ENCODE measurements around the gene FKBP14. TPM values are rescaled to one million over a fixed set of nuclear protein-coding genes. Genes with fewer than 3 reads are reported as not detected.
A peak's percentile ranks its signal among the peaks of the same experiment; 100 is the strongest.

Gene FKBP14
- total RNA-seq, 1 donor from 2014 or later, result 10.9 TPM

DNA sequence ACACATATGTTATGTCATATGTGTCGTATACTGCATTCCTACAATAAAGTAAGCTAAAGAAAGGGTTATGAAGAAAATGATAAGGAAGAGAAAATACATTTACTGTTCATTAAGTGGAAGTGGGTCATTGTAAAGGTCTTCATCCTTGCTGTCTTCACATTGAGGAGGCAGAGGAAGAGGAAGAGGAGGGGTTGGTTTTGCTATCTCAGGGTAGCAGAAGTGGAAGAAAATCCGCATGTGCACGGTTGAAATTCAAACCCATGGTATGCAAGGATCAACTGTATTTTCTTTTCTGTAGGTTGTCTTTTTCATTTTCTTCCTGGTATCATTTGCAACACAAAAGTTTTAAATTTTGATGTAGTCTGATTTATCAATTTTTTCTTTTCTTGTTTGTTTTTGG lies 8.0 kb upstream of the FKBP14 start:
- DNase-seq (ENCODE audit: low spot score), result no peak

DNA sequence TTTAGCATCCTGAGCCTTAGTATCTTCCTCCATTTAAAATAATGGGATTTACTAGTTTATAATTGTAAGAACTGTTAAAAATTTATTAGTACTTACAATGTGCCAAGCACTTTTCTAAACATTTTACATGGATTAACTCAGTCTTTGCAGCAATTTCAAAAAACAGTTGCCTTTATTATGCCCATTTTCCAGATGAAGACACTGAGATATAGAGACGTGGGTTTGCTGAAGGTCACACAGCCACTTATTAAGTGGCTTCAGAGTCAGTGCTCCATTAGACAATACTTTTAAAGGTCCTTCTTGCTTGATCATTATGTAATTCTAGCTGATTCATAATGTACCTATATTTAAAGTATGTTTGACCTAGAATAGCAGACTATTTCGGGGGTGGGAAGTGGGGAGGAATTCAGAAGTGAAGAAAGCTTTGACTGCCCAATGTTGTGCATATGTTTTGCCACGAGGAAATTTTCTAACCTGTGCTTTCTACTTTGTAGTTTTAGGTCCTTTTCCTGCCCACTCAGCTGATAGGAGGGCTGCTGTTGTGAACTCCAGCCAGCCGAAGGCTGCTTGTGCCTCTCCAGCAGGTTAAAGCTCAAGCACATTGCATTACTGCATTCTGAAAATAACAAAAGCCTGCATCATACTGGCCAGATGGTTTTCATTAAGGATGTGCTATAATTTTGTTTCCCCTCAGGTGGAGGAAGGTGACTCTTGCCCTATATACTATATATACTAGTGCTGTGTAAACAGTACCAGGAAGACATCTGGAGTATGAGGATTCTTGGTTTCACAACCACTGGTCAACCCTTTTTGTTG lies 6.0 kb upstream of the FKBP14 start:
- DNase-seq (ENCODE audit: low spot score), result no peak

DNA sequence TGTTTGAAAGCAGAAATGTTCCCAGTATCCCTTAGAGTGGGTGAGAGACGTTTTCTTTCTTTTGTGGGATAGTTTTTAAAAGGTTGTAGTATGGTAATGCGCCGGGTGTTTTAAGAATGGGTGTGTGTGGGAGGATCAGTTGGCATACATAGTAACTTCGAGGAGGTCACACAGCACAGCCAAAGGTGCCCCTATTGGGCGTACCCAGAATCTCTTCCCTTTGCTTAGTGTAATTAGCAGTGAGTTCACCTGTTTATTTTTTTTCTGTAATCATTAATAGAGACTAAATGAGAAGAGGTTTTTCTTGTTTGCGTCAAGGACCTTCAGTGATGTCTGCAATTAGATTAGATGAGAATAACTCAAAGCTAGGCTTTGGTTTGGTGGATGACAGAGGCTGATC lies 3.2 kb upstream of the FKBP14 start:
- DNase-seq (ENCODE audit: low spot score), result no peak

DNA sequence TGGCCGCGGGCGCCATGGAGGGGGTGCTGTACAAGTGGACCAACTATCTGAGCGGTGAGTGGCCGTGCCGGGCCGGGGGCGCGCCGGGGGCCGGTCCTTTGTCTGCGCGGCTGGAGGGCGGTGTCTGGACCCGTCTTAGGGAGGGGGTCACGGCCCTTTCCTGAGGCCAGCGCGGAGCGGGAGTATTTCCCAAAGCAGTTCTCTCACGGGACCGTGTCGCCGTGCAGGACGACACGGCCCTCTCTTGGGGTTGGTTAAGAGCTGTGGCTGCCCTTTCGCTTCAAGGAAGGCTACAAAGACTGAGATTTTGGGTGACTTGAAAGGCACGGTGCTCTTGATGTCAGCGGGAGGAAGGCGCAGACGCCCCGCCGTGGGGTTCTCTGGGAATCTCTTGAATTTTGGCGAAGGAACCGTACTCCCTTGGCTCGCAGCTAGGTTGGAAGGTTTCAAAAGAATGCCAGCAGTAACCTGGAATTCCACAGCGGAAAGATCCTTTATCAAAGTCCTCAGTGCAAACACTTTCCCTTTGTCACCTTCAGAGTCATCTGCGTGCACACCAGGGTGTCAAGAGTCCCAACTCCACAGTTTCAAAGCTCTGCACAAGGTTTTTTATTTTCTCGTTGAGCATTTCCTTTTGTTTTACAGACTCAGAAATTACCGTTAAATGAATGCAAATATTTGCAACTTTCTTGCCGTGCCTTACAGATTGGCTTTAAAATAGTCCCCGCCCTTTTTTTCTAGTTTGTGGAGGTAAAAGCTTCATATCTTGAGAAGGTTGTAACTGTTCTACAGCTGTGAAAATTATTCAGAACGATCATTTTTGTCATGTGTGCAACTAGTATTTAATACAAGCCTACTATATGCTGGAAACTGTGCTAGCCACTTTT lies 2.5 kb upstream of the FKBP14 start:
- peak; percentile 18 for DNase-seq (ENCODE audit: low spot score)

DNA sequence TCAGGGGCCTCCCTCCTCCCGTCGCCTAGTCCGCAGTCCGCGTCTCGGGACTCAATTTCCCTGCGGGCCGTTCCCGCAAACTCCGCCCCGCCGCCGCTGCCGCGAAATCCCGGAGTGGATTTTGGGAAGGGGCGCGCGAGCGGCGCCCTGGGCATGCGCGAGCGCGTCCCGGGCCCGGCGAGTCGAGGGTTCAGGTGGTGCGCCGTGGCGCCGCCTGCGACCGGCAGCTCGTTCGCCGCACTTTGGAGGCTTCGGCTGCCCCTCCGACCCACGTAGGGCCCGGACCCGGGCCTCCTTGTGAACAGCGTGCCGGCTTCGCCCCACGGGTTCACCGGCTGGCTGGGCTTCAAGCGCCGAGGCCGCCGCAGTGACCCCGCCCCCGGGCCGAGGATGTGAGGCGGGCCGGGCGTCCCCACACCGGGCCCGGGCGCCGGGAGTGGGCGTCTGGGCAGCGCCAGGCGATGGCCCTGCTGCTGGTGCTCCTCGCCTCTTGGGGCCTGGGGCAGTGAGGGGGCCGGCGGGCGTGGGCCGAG lies 1.8 kb upstream of the FKBP14 start, which contains the start of gene PLEKHA8:
TSS of gene PLEKHA8 (plus strand) at position 197 of the 533 bp plus-strand sequence. CDS start 351 bp downstream, outside the sequence.
- DNase-seq (ENCODE audit: low spot score), result peak; percentile 91

DNA sequence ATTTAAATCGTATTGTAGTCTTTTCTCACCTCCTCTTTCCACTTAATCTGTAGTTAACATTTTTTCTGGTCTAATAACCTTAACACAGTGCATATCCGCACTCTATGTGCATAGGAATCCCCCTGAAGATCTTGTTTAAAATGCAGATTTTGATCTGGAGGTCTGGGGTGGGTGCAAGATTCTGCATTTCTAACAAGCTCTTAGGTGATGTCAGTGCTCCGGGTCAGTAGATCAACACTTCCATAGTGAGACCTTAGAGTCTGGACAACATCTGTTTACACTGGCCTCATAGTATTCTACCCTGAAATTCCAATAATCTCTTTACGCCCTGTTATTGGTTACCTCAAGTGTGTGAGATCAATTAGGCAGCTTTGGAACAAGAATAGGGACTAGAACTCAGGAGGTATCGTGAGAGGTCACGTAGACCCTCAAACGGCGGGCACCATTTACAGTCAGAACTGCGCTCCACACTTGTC lies 1.3 kb upstream of the FKBP14 start:
- no peak for DNase-seq (ENCODE audit: low spot score)

DNA sequence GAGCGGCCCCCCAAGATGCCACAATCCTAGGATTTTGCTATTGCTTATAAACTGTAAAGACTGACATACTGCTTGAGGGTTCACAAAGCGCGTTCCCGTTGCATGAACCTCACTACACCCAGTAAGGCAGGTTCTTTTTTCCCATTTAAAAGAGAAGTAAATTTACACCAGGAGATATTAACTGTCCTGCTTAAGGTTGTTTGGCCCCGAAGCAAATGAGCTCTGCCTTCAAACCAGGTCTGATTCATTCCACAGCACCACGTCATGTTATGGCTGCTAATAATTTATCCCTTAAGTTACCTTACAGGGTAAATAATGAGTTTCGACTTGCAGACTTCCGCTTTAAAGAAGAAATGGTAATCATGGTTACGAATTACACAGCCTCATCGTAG lies 559 bp upstream of the FKBP14 start:
- DNase-seq (ENCODE audit: low spot score), result peak; percentile 32

DNA sequence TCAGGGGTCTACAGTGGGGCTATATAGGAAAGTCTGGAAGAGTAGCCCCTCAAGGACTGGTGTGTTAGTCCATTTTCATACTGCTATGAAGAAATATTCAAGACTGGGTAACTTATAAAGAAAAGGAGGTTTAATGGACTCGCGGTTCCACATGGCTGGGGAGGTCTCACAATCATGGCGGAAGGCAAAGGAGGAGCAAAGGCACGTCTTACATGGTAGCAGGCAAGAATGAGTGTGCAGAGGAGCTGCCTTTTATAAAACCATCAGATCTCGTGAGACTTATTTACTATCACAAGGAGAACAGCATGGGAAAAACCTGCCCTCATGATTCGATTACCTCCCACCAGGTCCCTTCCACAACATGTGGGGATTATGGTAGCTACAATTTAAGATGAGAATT lies 3.0 kb downstream of the FKBP14 start:
- no peak for DNase-seq (ENCODE audit: low spot score)

DNA sequence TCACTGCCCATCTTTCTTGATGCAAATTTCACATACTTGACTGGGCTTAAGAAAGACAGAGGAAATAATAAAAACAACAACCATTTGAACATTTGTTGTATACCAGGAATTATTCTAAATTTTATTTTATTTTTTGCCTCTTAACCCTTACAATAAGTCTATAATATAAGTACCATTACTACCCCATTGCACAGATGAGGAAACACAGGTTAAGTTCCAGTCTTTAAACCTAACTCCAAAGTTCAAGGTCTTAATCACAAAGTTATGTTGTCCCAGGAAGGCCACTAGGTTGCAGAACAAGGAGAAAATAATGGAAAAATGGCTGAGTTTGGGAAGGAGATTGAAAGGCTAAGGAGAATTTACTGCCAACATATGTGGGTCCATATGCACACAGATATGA lies 3.5 kb downstream of the FKBP14 start:
- no peak for DNase-seq (ENCODE audit: low spot score)

DNA sequence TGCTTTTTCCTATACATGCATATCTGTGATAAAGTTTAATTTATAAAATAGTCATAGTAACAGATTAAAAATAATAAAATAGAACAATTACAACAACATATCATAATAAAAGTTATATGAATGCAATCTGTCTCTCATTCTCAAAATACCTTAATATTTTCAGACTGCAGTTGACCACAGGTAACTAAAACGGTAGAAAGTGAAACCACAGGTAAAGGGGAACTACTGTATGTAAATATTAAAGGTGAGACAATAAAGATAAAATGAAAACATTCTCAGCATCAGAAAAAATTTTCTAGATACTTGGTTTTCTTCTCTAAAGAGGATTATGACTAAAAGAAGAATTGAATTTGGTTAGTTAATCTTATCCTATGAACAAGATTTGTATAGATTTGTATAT lies 6.0 kb downstream of the FKBP14 start:
- DNase-seq (ENCODE audit: low spot score), result no peak

DNA sequence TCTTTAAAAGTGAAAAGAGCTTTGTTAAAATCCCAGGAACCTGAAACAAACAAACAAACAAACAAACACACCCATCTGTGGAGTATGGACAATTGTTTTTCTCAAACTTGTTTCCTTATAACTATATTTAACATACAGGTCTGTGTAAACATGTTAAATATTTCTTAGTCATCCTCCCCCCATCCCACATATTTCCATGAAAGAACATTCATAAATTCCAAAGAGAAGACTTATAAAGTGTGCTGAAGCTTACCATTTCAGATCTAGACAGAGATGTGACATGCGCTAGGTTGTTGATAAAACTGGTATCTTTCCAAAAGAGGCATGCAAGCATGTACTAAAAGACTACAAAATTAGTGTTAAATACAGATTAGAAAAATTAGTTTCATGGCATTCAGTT lies 6.5 kb downstream of the FKBP14 start:
- no peak for DNase-seq (ENCODE audit: low spot score)

DNA sequence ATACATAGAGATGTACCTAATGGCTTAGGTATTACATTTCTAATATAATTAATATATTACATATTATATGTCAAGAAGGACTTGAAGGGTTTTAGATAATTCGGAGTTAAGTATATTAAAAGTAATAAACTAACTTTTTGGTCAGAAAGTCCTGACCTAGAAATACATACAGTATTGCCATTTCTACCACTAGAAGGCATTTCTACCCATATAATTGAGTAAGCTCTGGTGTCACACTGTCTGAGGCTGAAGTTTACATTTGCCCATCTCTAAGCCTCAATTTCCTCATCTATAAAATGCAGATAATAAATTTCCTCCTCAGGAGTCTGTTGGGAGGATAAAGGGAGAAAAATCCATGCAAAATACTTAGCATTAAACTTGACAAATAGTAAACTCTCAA lies 7.1 kb downstream of the FKBP14 start:
- no peak for DNase-seq (ENCODE audit: low spot score)

DNA sequence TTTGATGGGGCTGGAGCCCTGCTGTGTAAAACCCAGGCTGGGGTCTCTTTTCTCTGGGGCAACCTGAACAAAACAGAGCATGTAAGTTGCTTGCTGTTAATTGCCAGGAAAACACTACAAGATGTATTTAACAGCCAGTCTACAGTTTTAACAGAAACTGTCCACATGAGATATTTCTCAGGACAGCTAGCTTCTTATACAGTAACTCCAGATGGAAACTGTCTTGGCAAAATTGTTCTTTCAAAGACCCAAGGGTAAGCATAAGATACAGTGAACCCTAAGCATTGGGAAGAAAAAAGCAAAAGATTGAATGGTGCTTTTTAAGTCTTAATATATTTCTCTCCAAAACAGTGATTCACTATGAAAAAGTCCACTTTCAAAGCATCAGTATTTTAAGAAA lies 8.1 kb downstream of the FKBP14 start:
- no peak for DNase-seq (ENCODE audit: low spot score)

DNA sequence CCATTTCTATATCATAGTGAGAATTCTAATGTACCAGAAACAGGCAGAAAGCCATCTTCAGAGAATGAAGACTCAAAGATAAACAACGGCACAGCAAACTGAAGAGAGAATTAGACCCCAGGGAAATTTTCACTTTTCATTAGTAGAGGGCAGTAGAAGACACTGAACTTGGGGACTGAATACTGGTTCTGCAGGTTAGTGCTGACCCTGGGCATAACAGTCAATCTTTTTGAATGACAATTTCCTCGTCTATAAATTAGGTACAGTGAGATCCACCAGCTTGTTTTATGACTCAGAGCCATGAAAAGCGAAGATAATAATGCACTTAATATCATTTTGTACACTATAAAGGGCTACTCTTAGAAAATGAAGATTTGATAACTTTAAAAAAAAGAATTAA lies 13.7 kb downstream of the FKBP14 start:
- no peak for DNase-seq (ENCODE audit: low spot score)

DNA sequence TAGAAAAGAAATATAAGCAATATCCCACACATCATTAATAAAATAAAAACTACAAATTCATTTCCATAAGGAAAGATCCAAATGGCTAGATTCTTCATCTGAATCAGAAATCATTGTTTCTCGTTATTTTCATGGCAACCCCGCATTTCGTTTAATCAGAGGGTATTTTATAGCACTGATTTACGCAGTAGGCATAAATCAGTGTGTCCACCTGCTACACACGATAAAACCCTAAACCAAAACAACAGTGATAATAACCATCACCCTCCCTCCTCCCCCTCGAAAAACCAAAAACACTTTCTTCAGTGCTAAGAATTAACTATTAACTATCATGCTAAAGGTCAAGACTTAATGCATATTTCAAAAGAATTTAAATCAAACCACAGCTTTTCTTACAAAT lies 16.5 kb downstream of the FKBP14 start:
- no peak for DNase-seq (ENCODE audit: low spot score)

DNA sequence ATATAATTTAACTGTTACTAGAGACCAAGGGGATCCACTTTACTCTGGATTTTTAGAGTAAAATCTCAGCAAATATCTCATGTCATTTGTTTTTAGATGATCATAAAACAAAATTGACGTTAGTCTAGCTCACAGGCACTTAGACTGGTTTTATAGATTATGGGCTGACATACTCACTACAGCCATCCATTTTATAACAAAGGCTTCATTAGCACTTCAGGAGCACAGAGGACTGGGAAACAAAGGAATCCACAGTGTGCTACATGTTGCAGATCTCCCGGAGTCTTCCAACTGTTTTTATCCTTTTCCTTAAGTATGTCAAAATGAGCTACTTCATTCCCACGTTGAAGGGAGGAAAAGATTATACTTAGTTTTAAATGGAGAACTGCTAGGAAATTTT lies 21.0 kb downstream of the FKBP14 start:
- DNase-seq (ENCODE audit: low spot score), result no peak

DNA sequence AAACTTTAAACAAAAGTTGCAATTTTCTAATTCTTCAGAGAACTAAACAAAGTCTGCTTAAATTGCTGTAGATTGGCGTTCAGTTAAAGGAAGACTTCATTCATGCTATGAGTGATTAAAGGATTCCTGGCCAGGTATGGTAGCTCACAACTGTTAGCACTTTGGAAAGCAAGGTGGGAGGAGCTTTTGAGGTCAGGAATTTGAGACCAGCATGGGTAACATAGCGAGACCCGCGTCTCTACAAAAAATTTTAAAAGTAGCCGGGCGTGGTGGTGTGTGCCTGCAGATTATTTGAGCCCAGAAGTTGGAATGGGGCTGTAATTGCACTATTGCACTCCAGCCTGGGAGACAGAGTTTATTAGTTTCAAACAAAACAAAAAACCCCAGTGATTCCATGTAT lies 23.4 kb downstream of the FKBP14 start:
- no peak for DNase-seq (ENCODE audit: low spot score)

DNA sequence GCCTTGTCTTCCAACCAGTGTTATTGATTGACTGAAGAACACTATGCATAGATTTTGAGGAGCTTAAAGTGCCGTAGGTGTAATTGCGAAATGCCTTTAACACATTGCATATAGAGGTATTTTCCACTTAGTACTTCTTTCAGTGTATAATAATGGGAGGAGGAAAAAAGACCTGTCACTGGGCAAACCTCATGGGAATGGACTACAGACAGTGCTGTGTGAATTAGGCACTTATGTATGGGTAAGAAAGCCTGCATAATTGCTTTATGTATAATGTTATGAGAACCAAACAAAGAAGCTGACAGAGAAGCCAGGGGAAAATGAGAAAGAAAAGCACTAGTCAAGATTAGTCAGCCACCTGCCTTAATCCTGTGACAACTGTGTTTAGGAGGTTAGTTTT lies 24.5 kb downstream of the FKBP14 start:
- DNase-seq (ENCODE audit: low spot score), result no peak

DNA sequence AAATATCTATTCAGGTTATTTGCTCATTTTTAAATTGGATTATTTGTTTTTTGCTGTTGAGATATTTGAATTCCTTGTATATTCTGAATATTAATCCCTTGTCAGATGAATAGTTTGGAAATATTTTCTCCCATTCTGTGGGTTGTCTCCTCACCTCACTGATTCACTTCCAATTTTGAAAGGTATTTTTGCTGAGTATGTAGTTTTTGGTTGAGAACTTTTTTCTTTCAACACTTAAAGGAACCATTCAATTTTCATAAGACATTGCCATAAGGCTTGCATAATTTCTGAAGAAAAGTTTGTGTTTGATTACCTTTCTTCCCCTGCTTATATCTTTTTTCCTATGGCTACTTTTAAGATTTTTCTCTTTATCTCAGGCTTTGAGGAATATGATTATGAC lies 28.0 kb downstream of the FKBP14 start:
- no peak for DNase-seq (ENCODE audit: low spot score)

DNA sequence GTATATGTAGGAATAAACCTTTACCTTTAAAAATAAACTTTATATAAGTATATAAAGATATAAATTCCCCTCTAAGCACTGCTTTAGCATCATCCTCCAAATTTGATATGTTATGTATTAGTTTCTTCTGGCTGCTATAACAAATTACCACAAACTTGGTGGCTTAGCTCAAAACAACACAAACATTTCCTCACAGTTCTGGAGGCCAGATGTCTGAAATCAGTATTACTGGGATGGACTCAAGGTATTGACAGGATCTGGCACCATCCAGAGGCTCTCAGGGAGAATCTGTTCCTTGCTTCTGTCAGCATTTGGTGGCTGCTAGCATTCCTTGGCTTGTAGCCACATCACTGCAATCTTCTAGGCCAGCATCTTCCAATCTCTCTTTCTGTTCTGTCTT lies 30.2 kb downstream of the FKBP14 start:
- DNase-seq (ENCODE audit: low spot score), result no peak

DNA sequence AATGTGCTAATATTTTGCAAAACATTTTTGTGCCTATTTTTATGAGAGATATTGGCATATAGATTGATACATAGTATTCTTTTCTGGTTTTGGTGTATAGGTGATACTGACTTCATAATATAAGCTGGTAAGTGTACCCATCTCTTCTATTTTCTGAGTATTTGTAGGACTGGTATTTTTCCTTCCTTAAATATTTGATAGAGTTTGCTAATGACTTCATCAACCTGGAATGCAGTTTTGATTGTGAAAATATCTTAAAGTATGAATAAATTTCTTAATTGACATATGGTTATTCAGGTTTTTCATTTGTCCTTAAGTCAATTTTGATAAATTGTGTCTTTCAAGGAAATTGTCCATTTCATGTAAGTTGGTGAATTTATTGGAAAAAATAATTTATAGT lies 30.9 kb downstream of the FKBP14 start:
- no peak for DNase-seq (ENCODE audit: low spot score)

DNA sequence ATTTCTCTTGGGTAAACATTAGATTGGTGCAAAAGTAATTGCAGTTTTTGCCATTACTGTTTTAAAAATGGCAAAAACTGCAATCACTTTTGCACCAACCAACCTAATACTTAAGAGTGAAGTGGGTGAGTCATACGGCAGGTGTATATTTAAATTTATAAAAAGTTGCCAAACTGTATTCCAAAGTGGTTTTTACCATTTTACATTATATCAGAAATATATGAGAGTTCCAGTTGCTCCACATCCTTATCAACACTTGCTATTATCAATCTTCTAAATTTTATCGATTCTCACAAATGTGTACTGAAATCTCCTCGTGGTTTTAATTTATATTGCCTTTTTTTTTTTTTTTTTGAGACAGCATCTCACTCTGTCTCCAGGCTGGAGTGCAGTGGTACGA lies 33.4 kb downstream of the FKBP14 start:
- no peak for DNase-seq (ENCODE audit: low spot score)

DNA sequence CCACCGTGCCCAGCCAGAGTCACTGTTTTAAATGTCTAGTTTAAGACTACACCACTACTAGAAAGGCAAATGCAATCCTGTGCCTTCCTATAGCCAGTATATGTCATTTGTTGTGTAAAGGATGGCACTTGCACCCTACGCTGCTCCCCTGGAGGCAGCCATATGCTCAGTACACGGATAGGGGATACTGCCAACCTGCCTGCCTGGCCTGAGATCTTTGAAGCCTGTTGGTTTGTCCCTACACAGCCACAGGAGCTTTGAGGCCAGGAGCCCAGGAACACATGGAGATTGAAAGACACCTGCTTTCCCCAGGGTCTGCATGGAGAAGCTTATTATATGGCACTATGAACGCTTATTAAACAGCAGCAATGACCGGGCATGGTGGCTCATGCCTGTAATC lies 34.6 kb downstream of the FKBP14 start:
- DNase-seq (ENCODE audit: low spot score), result no peak
